GM21825 (cell line): ENCODE measurements around the gene PRODH.
"Not testable (repeated sequence)": the region's sequence is repeated elsewhere in the genome, so short reads cannot be mapped to it uniquely, and the experiment has no call there.

Source experiments
- ATAC-seq: cut with Tn5 transposase; IDR thresholded peaks from one replicate; pipeline ENCODE4 v1.9.1; 2021; ENCODE audit warnings: mild to moderate bottlenecking, moderate library complexity; ENCODE audit not compliant: unreplicated experiment

PRODH gene

GRCh38 chr22:18935889-18936529, at the start of gene PRODH:
Gene PRODH, minus strand, starts transcription at chr22:18936293. Its CDS starts 6 bp downstream, at chr22:18936287.
- ATAC-seq: no peak

GRCh38 chr22:18985780-18986179, 49.7 kb upstream of the PRODH start:
- ATAC-seq: no peak

- ATAC-seq: no peak
Observed at GRCh38 chr22:18984564-18984963, 48.5 kb upstream of the PRODH start.

- no peak for ATAC-seq
Observed at GRCh38 chr22:18983120-18983651, 47.1 kb upstream of the PRODH start.

- ATAC-seq: no peak
Observed at GRCh38 chr22:18980829-18981228, 44.7 kb upstream of the PRODH start.

GRCh38 chr22:18979957-18980356, 43.9 kb upstream of the PRODH start:
- ATAC-seq: no peak

GRCh38 chr22:18978506-18978905, 42.4 kb upstream of the PRODH start:
- ATAC-seq: no peak

GRCh38 chr22:18977824-18978425, 41.8 kb upstream of the PRODH start:
- no peak for ATAC-seq

- ATAC-seq: no peak
Observed at GRCh38 chr22:18976197-18976751, 40.2 kb upstream of the PRODH start.

- ATAC-seq: no peak
Observed at GRCh38 chr22:18975434-18976196, 39.5 kb upstream of the PRODH start.

- ATAC-seq: no peak
Observed at GRCh38 chr22:18974477-18975180, 38.5 kb upstream of the PRODH start.

- no peak for ATAC-seq
Observed at GRCh38 chr22:18973264-18974031, 37.4 kb upstream of the PRODH start.

GRCh38 chr22:18972591-18972990, 36.5 kb upstream of the PRODH start:
- ATAC-seq: not testable (repeated sequence)

- not testable (repeated sequence) for ATAC-seq
Observed at GRCh38 chr22:18972029-18972428, 35.9 kb upstream of the PRODH start.

GRCh38 chr22:18971321-18971751, 35.2 kb upstream of the PRODH start:
- ATAC-seq: no peak

GRCh38 chr22:18970948-18971315, 34.8 kb upstream of the PRODH start:
- no peak for ATAC-seq

GRCh38 chr22:18970176-18970947, 34.3 kb upstream of the PRODH start:
- no peak for ATAC-seq

- not testable (repeated sequence) for ATAC-seq
Observed at GRCh38 chr22:18969158-18969942, 33.3 kb upstream of the PRODH start.
